ENCODE measurements around the gene NALF2.

Gene NALF2

GRCh38 chrX:69503782-69504625 lies at the start of gene NALF2:
NALF2 (plus strand) TSS chrX:69504326; CDS start chrX:69505283, 957 bp downstream.
- H3K27ac ChIP-seq: no peak within 1 kb of the TSS
- no peak for TF ChIP-seq CTCF (IDR thresholded peaks at IDR 0.05)
- DNase-seq (ENCODE audit: low spot score): no peak
- H3K4me3 ChIP-seq: peak within 1 kb of the TSS; percentile 71

- H3K27ac ChIP-seq: no peak overlapping the region
- no peak overlapping the region for H3K4me3 ChIP-seq
- DNase-seq (ENCODE audit: low spot score): no peak
- TF ChIP-seq CTCF (IDR thresholded peaks at IDR 0.05): no peak
These were observed 46.4 kb upstream of the NALF2 start for GRCh38 chrX:69457756-69458155.

- DNase-seq (ENCODE audit: low spot score): no peak
- no peak for TF ChIP-seq CTCF (IDR thresholded peaks at IDR 0.05)
- Histone ChIP-seq H3K4me3 (no peak overlapping the region), H3K27ac (no peak overlapping the region)
These were observed 37.6 kb upstream of the NALF2 start for GRCh38 chrX:69466546-69466945.

- DNase-seq (ENCODE audit: low spot score): no peak
- no peak overlapping the region for H3K4me3 ChIP-seq
- TF ChIP-seq CTCF (IDR thresholded peaks at IDR 0.05): no peak
- no peak overlapping the region for H3K27ac ChIP-seq
These were observed 34.2 kb upstream of the NALF2 start for GRCh38 chrX:69469975-69470374.

GRCh38 chrX:69489625-69490024 lies 14.5 kb upstream of the NALF2 start:
- H3K4me3 ChIP-seq: no peak overlapping the region
- DNase-seq (ENCODE audit: low spot score): no peak
- TF ChIP-seq CTCF (IDR thresholded peaks at IDR 0.05): no peak
- H3K27ac ChIP-seq: no peak overlapping the region

- TF ChIP-seq CTCF (IDR thresholded peaks at IDR 0.05): no peak
- H3K27ac ChIP-seq: no peak overlapping the region
- DNase-seq (ENCODE audit: low spot score): no peak
- H3K4me3 ChIP-seq: no peak overlapping the region
These were observed 10.9 kb upstream of the NALF2 start for GRCh38 chrX:69493193-69493592.

GRCh38 chrX:69493766-69494165 lies 10.4 kb upstream of the NALF2 start:
- no peak for DNase-seq (ENCODE audit: low spot score)
- Histone ChIP-seq H3K4me3 (no peak overlapping the region), H3K27ac (no peak overlapping the region)
- TF ChIP-seq CTCF (IDR thresholded peaks at IDR 0.05): no peak

All from coronary artery (tissue), 2 donors.